H1 (cell line): ENCODE data around the gene BCO2. TPM values are rescaled to one million over a fixed set of nuclear protein-coding genes. Genes with fewer than 3 reads are reported as not detected.

Source experiments
- CTCF ChIA-PET: fragments of 300-600 bp; sonication (Branson Sonifier 250); formaldehyde crosslinking; loops from one replicate; lab custom pipeline; 2021; ENCODE audit not compliant: partially characterized antibody; lab: Charles Lee
- POLR2A ChIA-PET: fragments of 300-600 bp; sonication (Branson Sonifier 250); formaldehyde crosslinking; loops from one replicate; lab custom pipeline; 2021; ENCODE audit warnings: inconsistent platforms; ENCODE audit not compliant: partially characterized antibody; lab: Charles Lee
- DNase-seq, 2 experiments: peaks; one replicate each; pipeline versions ENCODE4 v3.0.0 to v3.0.0-alpha.2; 2010 to 2022; ENCODE audit warnings: low spot score in 2 of 2, low read depth in 1 of 2, mixed read lengths in 1 of 2
- FAIRE-seq: peaks from 2 replicates; lab custom pipeline; 2011; peaks lifted over from hg19 to GRCh38; lab: Jason Lieb, UNC
- H2AFZ ChIP-seq: 2 replicates; pipeline ENCODE4 v1.8.1; 2012; ENCODE audit warnings: low read length, inconsistent platforms
- H2AK5ac ChIP-seq: 2 replicates; pipeline ENCODE4 v1.6.1; 2013; ENCODE audit warnings: low read depth, low read length
- H2BK120ac ChIP-seq: replicated peaks from 2 replicates; pipeline ENCODE3; 2013; ENCODE audit warnings: low read depth, low read length, inconsistent platforms
- H2BK12ac ChIP-seq: 2 replicates; pipeline ENCODE4 v1.6.1; 2013; ENCODE audit warnings: low read depth, low read length
- H2BK15ac ChIP-seq: 2 replicates; pipeline ENCODE4 v1.6.1; 2013; ENCODE audit warnings: low read length
- H2BK20ac ChIP-seq: 2 replicates; pipeline ENCODE4 v1.6.1; 2013; ENCODE audit warnings: low read length
- H2BK5ac ChIP-seq: 2 replicates; pipeline ENCODE4 v1.6.1; 2013; ENCODE audit warnings: low read depth, low read length
- H3K14ac ChIP-seq: 2 replicates; pipeline ENCODE4 v1.6.1; 2013; ENCODE audit warnings: inconsistent platforms; ENCODE audit not compliant: insufficient read length
- H3K18ac ChIP-seq: 2 replicates; pipeline ENCODE4 v1.6.1; 2013; ENCODE audit warnings: low read length; ENCODE audit errors: extremely low read depth
- H3K23ac ChIP-seq: 2 replicates; pipeline ENCODE4 v1.6.1; 2013; ENCODE audit warnings: inconsistent platforms; ENCODE audit not compliant: insufficient read length
- H3K23me2 ChIP-seq: 2 replicates; pipeline ENCODE4 v1.6.1; 2013; ENCODE audit warnings: low read depth, low read length
- H3K27ac ChIP-seq: 2 replicates; pipeline ENCODE4 v1.6.1; 2011; ENCODE audit warnings: low read depth, low read length, inconsistent platforms
- H3K27me3 ChIP-seq, 4 experiments: replicated peaks in 1 of 4; 1 replicate in 1 of 4; 2 replicates in 3 of 4; pipeline versions ENCODE4 v1.6.1 to v1.8.1; 2011 to 2013; ENCODE audit warnings: low read length in 3 of 4, mild to moderate bottlenecking in 3 of 4, inconsistent platforms in 2 of 4, mixed read lengths in 2 of 4, moderate library complexity in 1 of 4; ENCODE audit not compliant: control insufficient read depth in 3 of 4, insufficient read depth in 3 of 4; ENCODE audit errors: extremely low read depth in 1 of 4
- H3K36me3 ChIP-seq, 4 experiments: 2 replicates each; pipeline versions ENCODE4 v1.6.1 to v1.8.1; 2011 to 2013; ENCODE audit warnings: mild to moderate bottlenecking in 4 of 4, low read length in 3 of 4, moderate library complexity in 2 of 4, control low read depth in 1 of 4, inconsistent platforms in 1 of 4; ENCODE audit not compliant: insufficient read depth in 4 of 4, control insufficient read depth in 2 of 4
- H3K4ac ChIP-seq: replicated peaks from 2 replicates; pipeline ENCODE3; 2013; ENCODE audit warnings: low read length, low read depth, mixed read lengths, inconsistent platforms; ENCODE audit not compliant: insufficient read length
- H3K4me1 ChIP-seq, 4 experiments: replicated peaks in 1 of 4; 1 replicate in 1 of 4; 2 replicates in 3 of 4; pipeline versions ENCODE4 v1.6.1 to v1.8.1; 2011 to 2013; ENCODE audit warnings: low read length in 3 of 4, inconsistent platforms in 2 of 4, mixed read lengths in 1 of 4; ENCODE audit not compliant: insufficient read depth in 4 of 4, control insufficient read depth in 3 of 4
- H3K4me2 ChIP-seq, 2 experiments: 2 replicates each; pipeline versions ENCODE4 v1.6.1 to v1.8.1; 2011 to 2013; ENCODE audit warnings: low read depth in 2 of 2, low read length in 2 of 2, control low read depth in 1 of 2, inconsistent platforms in 1 of 2, mild to moderate bottlenecking in 1 of 2; ENCODE audit not compliant: insufficient read depth in 1 of 2
- H3K4me3 ChIP-seq, 4 experiments: fragments of 200-600, 300-600 bp in 1 of 4; sonication (generic), shearing (Covaris generic), sonication (Bioruptor Twin) in 1 of 4; 2 replicates each; pipeline versions ENCODE4 v1.5.1 to v1.8.1; 2011 to 2016; ENCODE audit warnings: low read length in 4 of 4, low read depth in 3 of 4, control low read depth in 2 of 4, inconsistent platforms in 2 of 4, mild to moderate bottlenecking in 2 of 4, mixed read lengths in 1 of 4, moderate library complexity in 1 of 4; ENCODE audit not compliant: insufficient read depth in 2 of 4; ENCODE audit errors: extremely low read depth in 1 of 4
- H3K56ac ChIP-seq: replicated peaks from 2 replicates; pipeline ENCODE3; 2013; ENCODE audit warnings: low read depth, mild to moderate bottlenecking, mixed read lengths, low read length, inconsistent platforms; ENCODE audit not compliant: insufficient read length
- H3K79me1 ChIP-seq: 2 replicates; pipeline ENCODE4 v1.6.1; 2013; ENCODE audit warnings: low read depth, low read length, control low read depth
- H3K79me2 ChIP-seq, 2 experiments: 2 replicates each; pipeline versions ENCODE4 v1.6.1 to v1.8.1; 2012 to 2013; ENCODE audit warnings: low read length in 2 of 2, mild to moderate bottlenecking in 2 of 2, inconsistent platforms in 1 of 2; ENCODE audit not compliant: insufficient read depth in 2 of 2, control insufficient read depth in 1 of 2
- H3K9ac ChIP-seq, 4 experiments: replicated peaks in 1 of 4; 1 replicate in 1 of 4; 2 replicates in 3 of 4; pipeline versions ENCODE4 v1.6.1 to v1.8.1; 2011 to 2013; ENCODE audit warnings: low read depth in 3 of 4, low read length in 3 of 4, control low read depth in 2 of 4, mild to moderate bottlenecking in 2 of 4, moderate library complexity in 2 of 4, inconsistent platforms in 1 of 4; ENCODE audit errors: extremely low read depth in 1 of 4
- H3K9me3 ChIP-seq, 2 experiments: 2 replicates each; pipeline versions ENCODE4 v1.6.1 to v1.8.1; 2012 to 2013; ENCODE audit warnings: mild to moderate bottlenecking in 2 of 2, moderate library complexity in 2 of 2, control low read depth in 1 of 2, inconsistent platforms in 1 of 2, low read depth in 1 of 2, low read length in 1 of 2, mixed read lengths in 1 of 2; ENCODE audit not compliant: insufficient read depth in 2 of 2
- H4K20me1 ChIP-seq, 2 experiments: replicated peaks in 1 of 2; 2 replicates each; pipeline versions ENCODE3 to v1.8.1; 2011 to 2013; ENCODE audit warnings: inconsistent platforms in 2 of 2, low read length in 2 of 2, mild to moderate bottlenecking in 1 of 2; ENCODE audit not compliant: insufficient read depth in 2 of 2, control insufficient read depth in 1 of 2
- H4K5ac ChIP-seq: 2 replicates; pipeline ENCODE4 v1.6.1; 2013; ENCODE audit warnings: low read length, low read depth, mixed read lengths, inconsistent platforms; ENCODE audit not compliant: insufficient read length
- H4K8ac ChIP-seq: 2 replicates; pipeline ENCODE4 v1.8.0; 2013; ENCODE audit warnings: mild to moderate bottlenecking, moderate library complexity, low read length, inconsistent platforms; ENCODE audit not compliant: insufficient read depth; ENCODE audit errors: extremely low read depth
- H4K91ac ChIP-seq: replicated peaks from 2 replicates; pipeline ENCODE3; 2013; ENCODE audit warnings: low read length, mixed read lengths, inconsistent platforms; ENCODE audit not compliant: insufficient read length
- ASH2L ChIP-seq: fragments of 200-600, 300-600 bp; sonication (generic); IDR thresholded peaks from one replicate; pipeline ENCODE4 v1.7.1; 2017; ENCODE audit warnings: low read length
- BCL11A ChIP-seq, 2 experiments: IDR thresholded peaks; one replicate each; pipeline ENCODE4 v1.6.1; 2011; ENCODE audit warnings: low read depth in 2 of 2, low read length in 2 of 2, mild to moderate bottlenecking in 2 of 2
- EGR1 ChIP-seq: IDR thresholded peaks from 2 replicates; pipeline ENCODE4 v1.6.1; 2011; ENCODE audit warnings: low read depth, low read length, borderline replicate concordance
- EP300 ChIP-seq, 2 experiments: IDR thresholded peaks; 1 replicate in 1 of 2; 2 replicates in 1 of 2; pipeline ENCODE4 v1.6.1; 2011 to 2012; ENCODE audit warnings: low read depth in 2 of 2, low read length in 2 of 2, mild to moderate bottlenecking in 2 of 2, borderline replicate concordance in 1 of 2, inconsistent platforms in 1 of 2, moderate library complexity in 1 of 2
- GTF2F1 ChIP-seq: IDR thresholded peaks from 2 replicates; pipeline ENCODE4 v1.6.1; 2012; ENCODE audit warnings: low read depth, low read length, improper control_type of control experiment, borderline replicate concordance
- KDM4A ChIP-seq: IDR thresholded peaks from one replicate; pipeline ENCODE4 v1.7.1; 2012; ENCODE audit warnings: low read depth, mild to moderate bottlenecking, moderate library complexity, low read length, inconsistent platforms; ENCODE audit not compliant: severe bottlenecking
- KDM5A ChIP-seq: fragments of 200-600 bp; IDR thresholded peaks from 2 replicates; pipeline ENCODE4 v1.7.1; 2012; ENCODE audit warnings: mild to moderate bottlenecking, low read length, inconsistent platforms, mixed read lengths
- POLR2A ChIP-seq, 2 experiments: IDR thresholded peaks; 1 replicate in 1 of 2; 2 replicates in 1 of 2; pipeline ENCODE4 v1.6.1; 2011; ENCODE audit warnings: low read depth in 2 of 2, low read length in 2 of 2, mild to moderate bottlenecking in 2 of 2; ENCODE audit errors: control extremely low read depth in 1 of 2
- POU5F1 ChIP-seq: IDR thresholded peaks from 2 replicates; pipeline ENCODE4 v1.6.1; 2011; ENCODE audit warnings: low read depth, mild to moderate bottlenecking, low read length, moderate library complexity
- RAD21 ChIP-seq, 2 experiments: IDR thresholded peaks in 1 of 2; conservative IDR thresholded peaks in 1 of 2; 2 replicates each; pipeline ENCODE4 v1.6.1; 2011; ENCODE audit warnings: low read depth in 2 of 2, low read length in 2 of 2, improper control_type of control experiment in 1 of 2, inconsistent platforms in 1 of 2, mild to moderate bottlenecking in 1 of 2, moderate library complexity in 1 of 2
- RFX5 ChIP-seq: IDR thresholded peaks from 2 replicates; pipeline ENCODE4 v1.6.1; 2011; ENCODE audit warnings: low read depth, low read length, improper control_type of control experiment, borderline replicate concordance
- SAP30 ChIP-seq: fragments of 300-600 bp; sonication (generic); IDR thresholded peaks from 2 replicates; pipeline ENCODE4 v1.7.1; 2012; ENCODE audit warnings: low read length, moderate library complexity, mild to moderate bottlenecking, inconsistent platforms; ENCODE audit not compliant: insufficient read depth, insufficient replicate concordance
- SP2 ChIP-seq: IDR thresholded peaks from 2 replicates; pipeline ENCODE4 v1.6.1; 2012; ENCODE audit warnings: mild to moderate bottlenecking, low read length, inconsistent platforms
- SUZ12 ChIP-seq: fragments of 200-600 bp; sonication (generic); IDR thresholded peaks from 2 replicates; pipeline ENCODE4 v1.6.1; 2012; ENCODE audit warnings: mild to moderate bottlenecking, inconsistent platforms, low read length, moderate library complexity, mixed read lengths
- YY1 ChIP-seq: IDR thresholded peaks from 2 replicates; pipeline ENCODE4 v1.6.1; 2011; ENCODE audit warnings: low read depth, mild to moderate bottlenecking, low read length
- polyA plus RNA-seq, 7 experiments: library from polyadenylated mRNA; depleted of rRNA in 3 of 7; stranded (reverse) in 5 of 7; unstranded in 2 of 7; fragments of >200 nt in 5 of 7; fragments of 200-250 nt in 2 of 7; gene quantifications; 1 replicate in 5 of 7; 2 replicates in 1 of 7; 4 replicates in 1 of 7; pipeline versions ENCODE4 v1.2.1 to v1.2.3, GENCODE V29; 2011 to 2013; ENCODE audit warnings: missing spikeins in 2 of 7, mixed read lengths in 2 of 7
- total RNA-seq: library from RNA; stranded (reverse); fragmentation: NEBNext Ultra II Directional; extraction: Animal tissue kit (Norgen Biotek cat#: 25700); gene quantifications from 2 replicates; pipeline ENCODE4 v1.2.1, GENCODE V29; 2021

BCO2 gene
- total and polyA plus RNA-seq, 2 of the 8 experiments (the other 6 are each of a cell fraction or from before 2014, with no cell fraction given) = 0.42 to 0.82 TPM

GRCh38 chr11:112186304-112186703, 11.0 kb downstream of the BCO2 start:
- no peak overlapping the region for H3K4me3 ChIP-seq
- no peak overlapping the region for H3K14ac ChIP-seq
- H3K23me2 ChIP-seq = no peaks in the 10 kb centered on the region
- H3K36me3 ChIP-seq = no peaks in the 10 kb centered on the region
- H3K79me1 ChIP-seq = no peaks in the 10 kb centered on the region
- H3K56ac ChIP-seq = no peak overlapping the region
- H3K9me3 ChIP-seq = no peaks in the 10 kb centered on the region
- no peak overlapping the region for H2BK20ac ChIP-seq
- no peak overlapping the region for H3K4me2 ChIP-seq
- no peaks in the 10 kb centered on the region for H3K79me2 ChIP-seq
- H4K5ac ChIP-seq = no peak overlapping the region
- H3K23ac ChIP-seq = no peak overlapping the region
- no peak overlapping the region for H3K9ac ChIP-seq
- no peak overlapping the region for H3K4ac ChIP-seq
- H2AFZ ChIP-seq = no peak overlapping the region
- DNase-seq (no peak), FAIRE-seq (no peak)
- H3K27me3 ChIP-seq = no peaks in the 10 kb centered on the region
- ChIA-PET POLR2A (no interaction called here), CTCF (no interaction called here)
- TF ChIP-seq SAP30 (no peak), KDM5A (no peak), SUZ12 (no peak), POU5F1 (no peak), POLR2A (IDR thresholded peaks at IDR 0.05; ENCODE audit: control extremely low read depth in 1 of 2, low read depth in 2 of 2, low read length in 2 of 2) (no peak), EP300 (IDR thresholded peaks at IDR 0.05; ENCODE audit: borderline replicate concordance in 1 of 2, low read depth in 2 of 2, low read length in 2 of 2) (no peak), BCL11A (IDR thresholded peaks at IDR 0.05; ENCODE audit: low read depth in 2 of 2, low read length in 2 of 2) (no peak), EGR1 (no peak), RAD21 (IDR thresholded peaks at IDR 0.05 in 1 of 2, conservative IDR thresholded peaks at IDR 0.05 in 1 of 2; ENCODE audit: low read depth in 2 of 2, low read length in 2 of 2) (no peak), KDM4A (no peak), GTF2F1 (no peak), YY1 (no peak), RFX5 (no peak), ASH2L (no peak), SP2 (no peak)
- H2BK120ac ChIP-seq = no peak overlapping the region
- H4K20me1 ChIP-seq = no peaks in the 10 kb centered on the region
- H4K91ac ChIP-seq = no peak overlapping the region
- no peak overlapping the region for H3K27ac ChIP-seq
- H2BK5ac ChIP-seq = no peak overlapping the region
- no peak overlapping the region for H4K8ac ChIP-seq
- no peaks in the 10 kb centered on the region for H3K4me1 ChIP-seq
- no peak overlapping the region for H2BK15ac ChIP-seq
- H2AK5ac ChIP-seq = no peak overlapping the region
- H2BK12ac ChIP-seq = no peak overlapping the region
- H3K18ac ChIP-seq = no peak overlapping the region
